ENCODE measurements around the gene DCTN3. TPM values are rescaled to one million over a fixed set of nuclear protein-coding genes. Genes with fewer than 3 reads are reported as not detected.
A peak's percentile ranks its signal among the peaks of the same experiment; 100 is the strongest.

The DCTN3 gene
- total and polyA plus RNA-seq, 3 experiments from 2014 or later: 83.3 to 128 (median 83.4) TPM

GRCh38 chr9:34577400-34578240 lies 42.7 kb downstream of the DCTN3 start:
- Mint-ChIP-seq H3K9me3 (no peaks in the 10 kb centered on the region), H3K4me1 (peaks cover 4 to 15% (median 12%) of the 10 kb centered on the region in 3 donors), H3K36me3 (peaks cover 0 to 5% (median 0%) of the 10 kb centered on the region in 3 donors), H3K27ac (peak overlapping the region in 1 of 8 donors; percentile 45), H3K27me3 (peaks cover 53 to 75% of the 10 kb centered on the region in 2 donors), H3K4me3 (peak overlapping the region in 6 of 7 donors; percentile 4 to 51 (median 38))
- H3K27ac ChIP-seq (ENCODE audit: low read depth, low read length): no peak overlapping the region
- H3K9me3 ChIP-seq (ENCODE audit: low read length): no peaks in the 10 kb centered on the region
- H3K4me1 ChIP-seq (ENCODE audit: insufficient read depth, low read length): peaks cover 6% of the 10 kb centered on the region
- H3K27me3 ChIP-seq (ENCODE audit: insufficient read depth, low read length, poor library complexity, severe bottlenecking): peaks cover 25% of the 10 kb centered on the region
- CTCF ChIA-PET: no interaction called here
- DNase-seq: no peak
- POLR2A ChIA-PET: no interaction called here
- H3K4me3 ChIP-seq (ENCODE audit: low read length): no peak overlapping the region
- H3K36me3 ChIP-seq (ENCODE audit: insufficient read depth, low read length): no peaks in the 10 kb centered on the region

GRCh38 chr9:34576597-34577399 lies 43.5 kb downstream of the DCTN3 start:
- H3K9me3 ChIP-seq (ENCODE audit: low read length): no peaks in the 10 kb centered on the region
- H3K36me3 Mint-ChIP-seq: peaks cover 0 to 5% (median 0%) of the 10 kb centered on the region in 3 donors
- H3K36me3 ChIP-seq (ENCODE audit: insufficient read depth, low read length): no peaks in the 10 kb centered on the region
- H3K4me1 Mint-ChIP-seq: peaks cover 4 to 15% (median 12%) of the 10 kb centered on the region in 3 donors
- no peak overlapping the region for H3K27ac ChIP-seq (ENCODE audit: low read depth, low read length)
- H3K27me3 ChIP-seq (ENCODE audit: insufficient read depth, low read length, poor library complexity, severe bottlenecking): peaks cover 25% of the 10 kb centered on the region
- POLR2A ChIA-PET: no interaction called here
- CTCF ChIA-PET: no interaction called here
- no peak for DNase-seq
- H3K9me3 Mint-ChIP-seq: no peaks in the 10 kb centered on the region
- peak overlapping the region in 3 of 7 donors; percentile 47 to 51 (median 50) for H3K4me3 Mint-ChIP-seq
- peak overlapping the region in 1 of 8 donors; percentile 45 for H3K27ac Mint-ChIP-seq
- peaks cover 47 to 75% of the 10 kb centered on the region in 2 donors for H3K27me3 Mint-ChIP-seq
- H3K4me1 ChIP-seq (ENCODE audit: insufficient read depth, low read length): peaks cover 6% of the 10 kb centered on the region
- H3K4me3 ChIP-seq (ENCODE audit: low read length): no peak overlapping the region

DNA sequence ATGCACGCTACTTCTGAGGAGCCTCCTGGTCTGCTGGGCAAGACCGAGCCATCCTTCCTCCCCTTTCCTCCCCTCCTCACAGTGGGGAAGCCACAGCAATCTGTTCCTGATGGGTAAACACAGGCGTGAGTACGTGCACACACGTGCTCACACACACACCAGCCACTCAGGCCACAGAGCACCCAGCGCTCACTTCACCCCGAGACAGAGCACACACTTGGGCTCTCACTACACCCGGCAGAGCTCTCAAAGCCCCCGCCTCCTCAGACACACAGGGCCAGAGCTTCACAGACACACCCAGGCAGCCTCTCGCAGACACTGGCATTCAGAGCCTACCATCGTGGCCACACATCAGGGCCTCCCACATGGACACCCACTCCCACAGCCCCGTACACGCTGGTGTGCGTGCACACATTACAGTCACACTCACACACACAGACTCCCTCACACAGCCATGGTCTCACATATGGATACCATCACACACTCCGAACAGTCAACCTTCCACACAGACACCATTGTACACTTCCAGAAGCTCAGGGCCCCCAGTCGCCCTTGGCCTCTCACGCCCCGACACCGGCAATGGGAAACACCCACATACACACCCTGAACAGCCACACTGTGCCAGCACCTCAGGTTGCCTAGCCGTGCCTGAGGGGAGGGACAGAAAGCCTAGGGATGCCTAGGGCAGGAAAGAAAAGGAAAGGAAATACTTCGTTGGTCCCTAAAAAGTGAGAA lies 44.3 kb downstream of the DCTN3 start:
- H3K27ac Mint-ChIP-seq: peak overlapping the region in 1 of 8 donors; percentile 12
- H3K4me1 Mint-ChIP-seq: peaks cover 4 to 15% (median 12%) of the 10 kb centered on the region in 3 donors
- no peak overlapping the region for H3K4me3 ChIP-seq (ENCODE audit: low read length)
- H3K36me3 Mint-ChIP-seq: peaks cover 0 to under 1% (median 0%) of the 10 kb centered on the region in 3 donors
- H3K4me1 ChIP-seq (ENCODE audit: insufficient read depth, low read length): peaks cover 6% of the 10 kb centered on the region
- H3K9me3 ChIP-seq (ENCODE audit: low read length): no peaks in the 10 kb centered on the region
- H3K27ac ChIP-seq (ENCODE audit: low read depth, low read length): no peak overlapping the region
- H3K9me3 Mint-ChIP-seq: no peaks in the 10 kb centered on the region
- no peak for DNase-seq
- ChIA-PET POLR2A (no interaction called here), CTCF (no interaction called here)
- H3K27me3 Mint-ChIP-seq: peaks cover 44 to 70% of the 10 kb centered on the region in 2 donors
- no peaks in the 10 kb centered on the region for H3K36me3 ChIP-seq (ENCODE audit: insufficient read depth, low read length)
- no peak overlapping the region for H3K4me3 Mint-ChIP-seq
- H3K27me3 ChIP-seq (ENCODE audit: insufficient read depth, low read length, poor library complexity, severe bottlenecking): peaks cover 25% of the 10 kb centered on the region

- Histone ChIP-seq H3K36me3 (ENCODE audit: insufficient read depth, low read length) (no peaks in the 10 kb centered on the region), H3K27ac (ENCODE audit: low read depth, low read length) (no peak overlapping the region), H3K4me1 (ENCODE audit: insufficient read depth, low read length) (peaks cover 6% of the 10 kb centered on the region), H3K4me3 (ENCODE audit: low read length) (no peak overlapping the region), H3K27me3 (ENCODE audit: insufficient read depth, low read length, poor library complexity, severe bottlenecking) (peaks cover 23% of the 10 kb centered on the region), H3K9me3 (ENCODE audit: low read length) (no peaks in the 10 kb centered on the region)
- ChIA-PET POLR2A (no interaction called here), CTCF (no interaction called here)
- DNase-seq: no peak
- H3K36me3 Mint-ChIP-seq: no peaks in the 10 kb centered on the region
- no peak overlapping the region for H3K4me3 Mint-ChIP-seq
- H3K27me3 Mint-ChIP-seq: peaks cover 37 to 63% of the 10 kb centered on the region in 2 donors
- peaks cover 4 to 15% (median 12%) of the 10 kb centered on the region in 3 donors for H3K4me1 Mint-ChIP-seq
- no peaks in the 10 kb centered on the region for H3K9me3 Mint-ChIP-seq
- H3K27ac Mint-ChIP-seq: peak overlapping the region in 1 of 8 donors; percentile 64
These were observed 45.1 kb downstream of the DCTN3 start for GRCh38 chr9:34575241-34575640.

GRCh38 chr9:34574571-34574970 lies 45.7 kb downstream of the DCTN3 start:
- no peaks in the 10 kb centered on the region for H3K9me3 ChIP-seq (ENCODE audit: low read length)
- no peak overlapping the region for H3K27ac ChIP-seq (ENCODE audit: low read depth, low read length)
- no peak for DNase-seq
- Mint-ChIP-seq H3K4me1 (peaks cover 4 to 15% (median 12%) of the 10 kb centered on the region in 3 donors), H3K4me3 (no peak overlapping the region), H3K27ac (no peak overlapping the region), H3K36me3 (no peaks in the 10 kb centered on the region), H3K27me3 (peaks cover 33 to 63% of the 10 kb centered on the region in 2 donors), H3K9me3 (no peaks in the 10 kb centered on the region)
- peaks cover 16% of the 10 kb centered on the region for H3K27me3 ChIP-seq (ENCODE audit: insufficient read depth, low read length, poor library complexity, severe bottlenecking)
- H3K4me1 ChIP-seq (ENCODE audit: insufficient read depth, low read length): peaks cover 6% of the 10 kb centered on the region
- no peaks in the 10 kb centered on the region for H3K36me3 ChIP-seq (ENCODE audit: insufficient read depth, low read length)
- ChIA-PET POLR2A (no interaction called here), CTCF (no interaction called here)
- H3K4me3 ChIP-seq (ENCODE audit: low read length): no peak overlapping the region

DNA sequence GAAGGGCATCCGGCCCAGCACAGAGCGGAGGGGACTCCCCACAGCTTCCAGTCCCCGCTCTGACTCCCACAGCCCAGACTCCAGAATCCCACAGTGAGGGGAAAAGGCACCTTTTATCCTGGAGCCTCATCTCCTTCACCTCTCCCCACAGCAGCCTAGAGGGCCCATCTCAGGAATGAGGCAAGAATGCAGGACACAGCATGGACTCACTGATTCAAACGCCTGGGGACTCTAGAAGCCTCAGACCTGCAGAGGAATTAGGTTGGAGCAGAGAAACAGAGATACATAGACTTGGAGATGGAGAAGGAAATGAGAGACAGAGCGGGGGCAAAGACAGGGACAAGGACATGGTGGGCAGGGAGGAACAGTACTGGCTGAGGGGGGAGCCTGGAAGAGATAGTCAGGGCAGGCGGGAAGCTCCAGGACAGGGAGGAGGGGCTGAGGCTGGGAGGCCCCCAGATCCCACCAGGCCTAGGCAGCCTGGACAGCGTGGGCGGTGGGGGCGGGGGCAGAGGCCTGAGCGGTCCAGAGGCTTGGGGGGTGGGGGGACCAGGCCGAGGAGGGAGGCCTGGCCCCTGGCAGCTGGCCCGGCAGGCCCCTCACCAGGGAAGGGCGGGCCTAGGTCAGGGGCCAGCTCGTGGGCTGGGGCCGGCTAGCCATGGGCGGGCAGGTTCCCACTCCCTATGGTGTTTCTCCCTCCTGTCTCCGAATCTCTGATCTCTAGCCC lies 46.5 kb downstream of the DCTN3 start:
- no peaks in the 10 kb centered on the region for H3K9me3 Mint-ChIP-seq
- H3K4me1 Mint-ChIP-seq: peaks cover 4 to 13% (median 9%) of the 10 kb centered on the region in 3 donors
- ChIA-PET CTCF (no interaction called here), POLR2A (no interaction called here)
- no peak overlapping the region for H3K4me3 ChIP-seq (ENCODE audit: low read length)
- H3K27ac Mint-ChIP-seq: no peak overlapping the region
- H3K9me3 ChIP-seq (ENCODE audit: low read length): no peaks in the 10 kb centered on the region
- H3K4me1 ChIP-seq (ENCODE audit: insufficient read depth, low read length): peaks cover 4% of the 10 kb centered on the region
- H3K4me3 Mint-ChIP-seq: no peak overlapping the region
- H3K27me3 Mint-ChIP-seq: peaks cover 28 to 55% of the 10 kb centered on the region in 2 donors
- peaks cover 9% of the 10 kb centered on the region for H3K27me3 ChIP-seq (ENCODE audit: insufficient read depth, low read length, poor library complexity, severe bottlenecking)
- no peak for DNase-seq
- no peaks in the 10 kb centered on the region for H3K36me3 Mint-ChIP-seq
- H3K27ac ChIP-seq (ENCODE audit: low read depth, low read length): no peak overlapping the region
- H3K36me3 ChIP-seq (ENCODE audit: insufficient read depth, low read length): no peaks in the 10 kb centered on the region

- H3K9me3 Mint-ChIP-seq: no peaks in the 10 kb centered on the region
- H3K4me3 ChIP-seq (ENCODE audit: low read length): no peak overlapping the region
- H3K27ac ChIP-seq (ENCODE audit: low read depth, low read length): no peak overlapping the region
- H3K27me3 ChIP-seq (ENCODE audit: insufficient read depth, low read length, poor library complexity, severe bottlenecking): peaks cover 2% of the 10 kb centered on the region
- POLR2A ChIA-PET: no interaction called here
- H3K27ac Mint-ChIP-seq: no peak overlapping the region
- no peaks in the 10 kb centered on the region for H3K4me1 ChIP-seq (ENCODE audit: insufficient read depth, low read length)
- no peaks in the 10 kb centered on the region for H3K36me3 Mint-ChIP-seq
- no peaks in the 10 kb centered on the region for H3K9me3 ChIP-seq (ENCODE audit: low read length)
- CTCF ChIA-PET: no interaction called here
- DNase-seq: no peak
- H3K36me3 ChIP-seq (ENCODE audit: insufficient read depth, low read length): no peaks in the 10 kb centered on the region
- no peak overlapping the region for H3K4me3 Mint-ChIP-seq
- H3K4me1 Mint-ChIP-seq: peaks cover 4 to 9% (median 5%) of the 10 kb centered on the region in 3 donors
- H3K27me3 Mint-ChIP-seq: peaks cover 24 to 58% of the 10 kb centered on the region in 2 donors
These were observed 47.7 kb downstream of the DCTN3 start for GRCh38 chr9:34572628-34573027.
